PC-9 (cell line): ENCODE results near the gene CCL15.

Experiments used
- CTCF ChIP-seq: fragments of 200-600 bp; sonication (generic); conservative IDR thresholded peaks from 2 replicates; pipeline ENCODE4 v1.6.1; 2017; ENCODE audit warnings: mixed run types, antibody characterized with exemption, mild to moderate bottlenecking, moderate library complexity
- EZH2 ChIP-seq: fragments of 200-600 bp; sonication (generic); IDR thresholded peaks from 2 replicates; pipeline ENCODE4 v1.8.0; 2017; ENCODE audit warnings: antibody characterized with exemption, low read depth

- TF ChIP-seq EZH2 (no peak), CTCF (no peak)
These were observed 3.3 kb upstream of the CCL15 start for GRCh38 chr17:36004594-36005108.
